Measurements from ENCODE around the gene PDE4D. TPM values are rescaled to one million over a fixed set of nuclear protein-coding genes. Genes with fewer than 3 reads are reported as not detected.

Gene PDE4D
- total and polyA plus RNA-seq, 4 donors: 12.8 to 167 (median 44.5) TPM

GRCh38 chr5:59164041-59164830 is 729.3 kb downstream of the PDE4D start:
- H3K4me1 ChIP-seq (ENCODE audit: control insufficient read depth in 5 of 5, insufficient read depth in 5 of 5, low read length in 5 of 5): peaks cover 0 to 7% (median 2%) of the 10 kb centered on the region in 5 donors
- 81 to 90% methylated on average over 7 of the region's 7 CpGs for WGBS, 2 donors
- H3K36me3 ChIP-seq (ENCODE audit: control insufficient read depth in 4 of 4, insufficient read depth in 4 of 4, low read length in 4 of 4): no peaks in the 10 kb centered on the region
- no peak overlapping the region for H3K4me3 ChIP-seq
- H3K9ac ChIP-seq (ENCODE audit: insufficient read depth in 1 of 2, low read length in 2 of 2): no peak overlapping the region
- no peaks in the 10 kb centered on the region for H3K9me3 ChIP-seq (ENCODE audit: control insufficient read depth in 4 of 4, insufficient read depth in 3 of 4, low read length in 3 of 4)
- ATAC-seq (ENCODE audit: insufficient read depth, low FRiP score) (no peak), DNase-seq (no peak)
- no peak overlapping the region for H3K27ac ChIP-seq (ENCODE audit: low read depth in 1 of 2, low read length in 1 of 2)
- no peaks in the 10 kb centered on the region for H3K27me3 ChIP-seq (ENCODE audit: control insufficient read depth in 3 of 3, insufficient read depth in 3 of 3, low read length in 2 of 3)
- no peak for TF ChIP-seq CTCF (IDR thresholded peaks at IDR 0.05; ENCODE audit: control extremely low read depth, extremely low read depth)

GRCh38 chr5:59161221-59162105 is 732.1 kb downstream of the PDE4D start:
- no peaks in the 10 kb centered on the region for H3K27me3 ChIP-seq (ENCODE audit: control insufficient read depth in 3 of 3, insufficient read depth in 3 of 3, low read length in 2 of 3)
- H3K36me3 ChIP-seq (ENCODE audit: control insufficient read depth in 4 of 4, insufficient read depth in 4 of 4, low read length in 4 of 4): no peaks in the 10 kb centered on the region
- no peak for TF ChIP-seq CTCF (IDR thresholded peaks at IDR 0.05; ENCODE audit: control extremely low read depth, extremely low read depth)
- WGBS, 2 donors: 90% methylated on average over 9 of the region's 9 CpGs
- H3K9me3 ChIP-seq (ENCODE audit: control insufficient read depth in 4 of 4, insufficient read depth in 3 of 4, low read length in 3 of 4): no peaks in the 10 kb centered on the region
- no peak overlapping the region for H3K4me3 ChIP-seq
- DNase-seq (no peak), ATAC-seq (ENCODE audit: insufficient read depth, low FRiP score) (no peak)
- no peak overlapping the region for H3K9ac ChIP-seq (ENCODE audit: insufficient read depth in 1 of 2, low read length in 2 of 2)
- H3K27ac ChIP-seq (ENCODE audit: low read depth in 1 of 2, low read length in 1 of 2): no peak overlapping the region
- H3K4me1 ChIP-seq (ENCODE audit: control insufficient read depth in 5 of 5, insufficient read depth in 5 of 5, low read length in 5 of 5): peaks cover 0 to 15% (median 5%) of the 10 kb centered on the region in 5 donors

DNA sequence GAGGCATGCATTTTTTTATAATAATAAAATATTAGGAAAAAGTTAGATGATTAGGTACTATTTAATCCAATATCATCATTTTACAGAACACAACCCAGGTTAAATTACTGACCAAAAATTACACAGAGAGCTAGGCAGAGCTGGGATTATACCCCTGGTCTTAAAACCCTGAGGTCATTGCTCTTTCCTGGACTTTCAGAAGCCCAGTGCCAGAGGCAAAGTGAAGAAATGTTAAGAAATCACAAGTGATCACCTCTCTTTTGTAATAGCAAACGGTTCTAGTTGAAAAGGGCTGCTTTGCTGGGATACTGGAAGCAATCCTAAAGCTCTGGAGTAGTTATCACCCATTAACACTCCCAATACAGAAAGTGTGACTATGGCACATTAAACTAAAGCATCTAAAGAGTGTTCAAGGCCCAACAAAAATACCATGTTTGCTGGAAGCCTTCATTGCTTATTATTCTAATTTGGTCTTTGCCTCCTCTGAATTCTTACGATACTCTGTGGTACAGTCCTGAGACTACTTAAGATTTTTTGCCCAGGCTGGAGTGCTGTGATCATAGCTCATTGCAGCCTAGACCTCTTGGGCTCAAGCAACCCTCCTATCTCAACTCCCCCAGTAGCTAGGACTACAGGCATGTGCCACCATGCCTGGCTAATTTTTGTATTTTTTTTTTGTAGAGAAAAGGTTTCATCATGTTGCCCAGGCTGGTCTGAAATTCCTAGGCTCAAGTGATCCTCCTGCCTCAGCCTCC is 734.7 kb downstream of the PDE4D start:
- H3K4me1 ChIP-seq (ENCODE audit: control insufficient read depth in 5 of 5, insufficient read depth in 5 of 5, low read length in 5 of 5): peaks cover 0 to 15% (median 1%) of the 10 kb centered on the region in 5 donors
- H3K36me3 ChIP-seq (ENCODE audit: control insufficient read depth in 4 of 4, insufficient read depth in 4 of 4, low read length in 4 of 4): no peaks in the 10 kb centered on the region
- no peak overlapping the region for H3K4me3 ChIP-seq
- no peaks in the 10 kb centered on the region for H3K9me3 ChIP-seq (ENCODE audit: control insufficient read depth in 4 of 4, insufficient read depth in 3 of 4, low read length in 3 of 4)
- ATAC-seq (ENCODE audit: insufficient read depth, low FRiP score) (no peak), DNase-seq (no peak)
- WGBS, 2 donors: 20 to 46% methylated on average over 2 of the region's 2 CpGs
- peak overlapping the region in 1 of 2 donors; percentile 80 for H3K27ac ChIP-seq (ENCODE audit: low read depth in 1 of 2, low read length in 1 of 2)
- no peak overlapping the region for H3K9ac ChIP-seq (ENCODE audit: insufficient read depth in 1 of 2, low read length in 2 of 2)
- no peak for TF ChIP-seq CTCF (IDR thresholded peaks at IDR 0.05; ENCODE audit: control extremely low read depth, extremely low read depth)
- H3K27me3 ChIP-seq (ENCODE audit: control insufficient read depth in 3 of 3, insufficient read depth in 3 of 3, low read length in 2 of 3): no peaks in the 10 kb centered on the region

All from lung (tissue), 12 donors.